ENCODE data around the gene BICRAL. TPM values are rescaled to one million over a fixed set of nuclear protein-coding genes. Genes with fewer than 3 reads are reported as not detected.

The BICRAL gene
- total and polyA plus RNA-seq, 9 of the 15 experiments (the other 6 are each of a cell fraction or from before 2014, with no cell fraction given): 1.2 to 11.9 (median 5.6) TPM

DNA sequence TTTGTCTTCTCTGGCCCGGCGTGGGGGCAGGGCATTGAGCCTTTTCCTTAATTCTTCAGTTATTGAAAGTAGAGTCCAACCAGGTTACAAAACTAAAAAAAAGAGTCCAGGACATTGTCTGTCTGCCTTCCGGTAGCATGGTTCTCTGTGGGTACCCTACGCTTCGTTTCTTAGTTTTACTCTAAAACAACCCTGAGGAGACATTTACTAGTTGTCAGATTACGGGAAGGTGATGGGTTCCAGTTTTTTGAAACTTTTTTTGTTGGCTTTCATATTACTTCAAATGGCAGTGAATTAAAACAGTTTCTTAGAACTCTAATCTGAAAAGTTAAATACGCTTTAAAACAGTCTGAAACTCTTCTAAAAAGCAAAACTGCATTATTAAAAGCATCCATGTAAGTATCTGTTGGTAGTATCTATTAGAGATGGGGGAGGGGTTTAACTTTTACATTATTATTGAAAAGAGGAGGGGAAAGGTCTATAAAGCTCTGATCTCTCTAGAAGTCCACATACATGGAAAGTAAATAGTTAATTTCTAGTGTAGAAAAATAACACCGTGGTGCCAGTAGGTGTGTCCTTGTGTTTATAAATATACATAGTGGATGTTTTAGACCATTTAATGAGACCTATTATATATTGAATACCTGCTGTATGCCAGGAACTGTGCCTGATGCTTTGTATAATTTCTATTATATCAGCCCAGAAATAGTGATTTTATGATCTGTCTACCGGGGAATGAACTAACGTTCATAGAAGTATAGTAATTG is 2.2 kb downstream of the BICRAL start (continued):
- TF ChIP-seq, protein P1, sequence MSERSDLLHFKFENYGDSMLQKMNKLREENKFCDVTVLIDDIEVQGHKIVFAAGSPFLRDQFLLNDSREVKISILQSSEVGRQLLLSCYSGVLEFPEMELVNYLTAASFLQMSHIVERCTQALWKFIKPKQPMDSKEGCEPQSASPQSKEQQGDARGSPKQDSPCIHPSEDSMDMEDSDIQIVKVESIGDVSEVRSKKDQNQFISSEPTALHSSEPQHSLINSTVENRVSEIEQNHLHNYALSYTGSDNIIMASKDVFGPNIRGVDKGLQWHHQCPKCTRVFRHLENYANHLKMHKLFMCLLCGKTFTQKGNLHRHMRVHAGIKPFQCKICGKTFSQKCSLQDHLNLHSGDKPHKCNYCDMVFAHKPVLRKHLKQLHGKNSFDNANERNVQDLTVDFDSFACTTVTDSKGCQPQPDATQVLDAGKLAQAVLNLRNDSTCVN (CRISPR knock-in tag; IDR thresholded peaks at IDR 0.05): no peak
- TF ChIP-seq ZNF140 (CRISPR knock-in tag; IDR thresholded peaks at IDR 0.05) (no peak), ZZZ3 (IDR thresholded peaks at IDR 0.05) (no peak), ZNF212 (CRISPR knock-in tag; IDR thresholded peaks at IDR 0.05) (no peak), ETV1 (tag; conservative IDR thresholded peaks at IDR 0.05; ENCODE audit: low read depth) (no peak), NR2C2 (CRISPR knock-in tag; IDR thresholded peaks at IDR 0.05) (no peak), NR2C2 (tag; IDR thresholded peaks at IDR 0.05) (peak; percentile 47), ESRRB (CRISPR knock-in tag; IDR thresholded peaks at IDR 0.05; ENCODE audit: borderline replicate concordance) (no peak), TSC22D4 (tag; IDR thresholded peaks at IDR 0.05) (no peak), MCM5 (IDR thresholded peaks at IDR 0.05; ENCODE audit: low read depth) (no peak)
- TF ChIP-seq, protein P2, sequence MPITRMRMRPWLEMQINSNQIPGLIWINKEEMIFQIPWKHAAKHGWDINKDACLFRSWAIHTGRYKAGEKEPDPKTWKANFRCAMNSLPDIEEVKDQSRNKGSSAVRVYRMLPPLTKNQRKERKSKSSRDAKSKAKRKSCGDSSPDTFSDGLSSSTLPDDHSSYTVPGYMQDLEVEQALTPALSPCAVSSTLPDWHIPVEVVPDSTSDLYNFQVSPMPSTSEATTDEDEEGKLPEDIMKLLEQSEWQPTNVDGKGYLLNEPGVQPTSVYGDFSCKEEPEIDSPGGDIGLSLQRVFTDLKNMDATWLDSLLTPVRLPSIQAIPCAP (CRISPR knock-in tag; IDR thresholded peaks at IDR 0.05; ENCODE audit: borderline replicate concordance): no peak
- TF ChIP-seq, protein P3, sequence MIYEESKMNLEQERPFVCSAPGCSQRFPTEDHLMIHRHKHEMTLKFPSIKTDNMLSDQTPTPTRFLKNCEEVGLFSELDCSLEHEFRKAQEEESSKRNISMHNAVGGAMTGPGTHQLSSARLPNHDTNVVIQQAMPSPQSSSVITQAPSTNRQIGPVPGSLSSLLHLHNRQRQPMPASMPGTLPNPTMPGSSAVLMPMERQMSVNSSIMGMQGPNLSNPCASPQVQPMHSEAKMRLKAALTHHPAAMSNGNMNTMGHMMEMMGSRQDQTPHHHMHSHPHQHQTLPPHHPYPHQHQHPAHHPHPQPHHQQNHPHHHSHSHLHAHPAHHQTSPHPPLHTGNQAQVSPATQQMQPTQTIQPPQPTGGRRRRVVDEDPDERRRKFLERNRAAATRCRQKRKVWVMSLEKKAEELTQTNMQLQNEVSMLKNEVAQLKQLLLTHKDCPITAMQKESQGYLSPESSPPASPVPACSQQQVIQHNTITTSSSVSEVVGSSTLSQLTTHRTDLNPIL (CRISPR knock-in tag; IDR thresholded peaks at IDR 0.05): no peak
- TF ChIP-seq, protein P4, sequence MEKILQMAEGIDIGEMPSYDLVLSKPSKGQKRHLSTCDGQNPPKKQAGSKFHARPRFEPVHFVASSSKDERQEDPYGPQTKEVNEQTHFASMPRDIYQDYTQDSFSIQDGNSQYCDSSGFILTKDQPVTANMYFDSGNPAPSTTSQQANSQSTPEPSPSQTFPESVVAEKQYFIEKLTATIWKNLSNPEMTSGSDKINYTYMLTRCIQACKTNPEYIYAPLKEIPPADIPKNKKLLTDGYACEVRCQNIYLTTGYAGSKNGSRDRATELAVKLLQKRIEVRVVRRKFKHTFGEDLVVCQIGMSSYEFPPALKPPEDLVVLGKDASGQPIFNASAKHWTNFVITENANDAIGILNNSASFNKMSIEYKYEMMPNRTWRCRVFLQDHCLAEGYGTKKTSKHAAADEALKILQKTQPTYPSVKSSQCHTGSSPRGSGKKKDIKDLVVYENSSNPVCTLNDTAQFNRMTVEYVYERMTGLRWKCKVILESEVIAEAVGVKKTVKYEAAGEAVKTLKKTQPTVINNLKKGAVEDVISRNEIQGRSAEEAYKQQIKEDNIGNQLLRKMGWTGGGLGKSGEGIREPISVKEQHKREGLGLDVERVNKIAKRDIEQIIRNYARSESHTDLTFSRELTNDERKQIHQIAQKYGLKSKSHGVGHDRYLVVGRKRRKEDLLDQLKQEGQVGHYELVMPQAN (IDR thresholded peaks at IDR 0.05; ENCODE audit: borderline replicate concordance): no peak
- TF ChIP-seq, protein P5, sequence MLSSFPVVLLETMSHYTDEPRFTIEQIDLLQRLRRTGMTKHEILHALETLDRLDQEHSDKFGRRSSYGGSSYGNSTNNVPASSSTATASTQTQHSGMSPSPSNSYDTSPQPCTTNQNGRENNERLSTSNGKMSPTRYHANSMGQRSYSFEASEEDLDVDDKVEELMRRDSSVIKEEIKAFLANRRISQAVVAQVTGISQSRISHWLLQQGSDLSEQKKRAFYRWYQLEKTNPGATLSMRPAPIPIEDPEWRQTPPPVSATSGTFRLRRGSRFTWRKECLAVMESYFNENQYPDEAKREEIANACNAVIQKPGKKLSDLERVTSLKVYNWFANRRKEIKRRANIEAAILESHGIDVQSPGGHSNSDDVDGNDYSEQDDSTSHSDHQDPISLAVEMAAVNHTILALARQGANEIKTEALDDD (IDR thresholded peaks at IDR 0.05): no peak
- TF ChIP-seq, protein P6, sequence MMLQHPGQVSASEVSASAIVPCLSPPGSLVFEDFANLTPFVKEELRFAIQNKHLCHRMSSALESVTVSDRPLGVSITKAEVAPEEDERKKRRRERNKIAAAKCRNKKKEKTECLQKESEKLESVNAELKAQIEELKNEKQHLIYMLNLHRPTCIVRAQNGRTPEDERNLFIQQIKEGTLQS (IDR thresholded peaks at IDR 0.05): no peak
- TF ChIP-seq, protein P6 (CRISPR knock-in tag; conservative IDR thresholded peaks at IDR 0.05): no peak
- TF ChIP-seq, protein P7, sequence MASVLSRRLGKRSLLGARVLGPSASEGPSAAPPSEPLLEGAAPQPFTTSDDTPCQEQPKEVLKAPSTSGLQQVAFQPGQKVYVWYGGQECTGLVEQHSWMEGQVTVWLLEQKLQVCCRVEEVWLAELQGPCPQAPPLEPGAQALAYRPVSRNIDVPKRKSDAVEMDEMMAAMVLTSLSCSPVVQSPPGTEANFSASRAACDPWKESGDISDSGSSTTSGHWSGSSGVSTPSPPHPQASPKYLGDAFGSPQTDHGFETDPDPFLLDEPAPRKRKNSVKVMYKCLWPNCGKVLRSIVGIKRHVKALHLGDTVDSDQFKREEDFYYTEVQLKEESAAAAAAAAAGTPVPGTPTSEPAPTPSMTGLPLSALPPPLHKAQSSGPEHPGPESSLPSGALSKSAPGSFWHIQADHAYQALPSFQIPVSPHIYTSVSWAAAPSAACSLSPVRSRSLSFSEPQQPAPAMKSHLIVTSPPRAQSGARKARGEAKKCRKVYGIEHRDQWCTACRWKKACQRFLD (CRISPR knock-in tag; IDR thresholded peaks at IDR 0.05): no peak

All from K562 (cell line).